MM.1S (cell line): ENCODE measurements around the gene BCAS3.
A peak's percentile ranks its signal among the peaks of the same experiment; 100 is the strongest.

Experiments used
- EZH2 ChIP-seq: fragments of 300-600 bp; sonication (generic); optimal IDR thresholded peaks from 2 replicates; pipeline ENCODE3; 2017; ENCODE audit warnings: low read depth, mild to moderate bottlenecking, antibody characterized with exemption, low read length, mixed read lengths
- EZH2phosphoT487 ChIP-seq: fragments of 300-600 bp; sonication (generic); IDR thresholded peaks from 2 replicates; pipeline ENCODE4 v1.6.1; 2018; ENCODE audit warnings: antibody characterized with exemption, low read length
- TF ChIP-seq, protein P1 (sequence below): fragments of 300-600 bp; sonication (generic); IDR thresholded peaks from 2 replicates; pipeline ENCODE4 v1.5.1; 2016; ENCODE audit warnings: antibody characterized with exemption, low read length, mixed read lengths

- no peak for TF ChIP-seq EZH2phosphoT487
- TF ChIP-seq, protein P1, sequence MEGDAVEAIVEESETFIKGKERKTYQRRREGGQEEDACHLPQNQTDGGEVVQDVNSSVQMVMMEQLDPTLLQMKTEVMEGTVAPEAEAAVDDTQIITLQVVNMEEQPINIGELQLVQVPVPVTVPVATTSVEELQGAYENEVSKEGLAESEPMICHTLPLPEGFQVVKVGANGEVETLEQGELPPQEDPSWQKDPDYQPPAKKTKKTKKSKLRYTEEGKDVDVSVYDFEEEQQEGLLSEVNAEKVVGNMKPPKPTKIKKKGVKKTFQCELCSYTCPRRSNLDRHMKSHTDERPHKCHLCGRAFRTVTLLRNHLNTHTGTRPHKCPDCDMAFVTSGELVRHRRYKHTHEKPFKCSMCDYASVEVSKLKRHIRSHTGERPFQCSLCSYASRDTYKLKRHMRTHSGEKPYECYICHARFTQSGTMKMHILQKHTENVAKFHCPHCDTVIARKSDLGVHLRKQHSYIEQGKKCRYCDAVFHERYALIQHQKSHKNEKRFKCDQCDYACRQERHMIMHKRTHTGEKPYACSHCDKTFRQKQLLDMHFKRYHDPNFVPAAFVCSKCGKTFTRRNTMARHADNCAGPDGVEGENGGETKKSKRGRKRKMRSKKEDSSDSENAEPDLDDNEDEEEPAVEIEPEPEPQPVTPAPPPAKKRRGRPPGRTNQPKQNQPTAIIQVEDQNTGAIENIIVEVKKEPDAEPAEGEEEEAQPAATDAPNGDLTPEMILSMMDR = peak; percentile 25
- TF ChIP-seq EZH2 = no peak
These were observed 715.9 kb downstream of the BCAS3 start for GRCh38 chr17:61393550-61393903.
